GM12875 (cell line): Measurements from ENCODE around the gene CCDC88C.

Source experiments
- H3K4me3 ChIP-seq: one replicate; pipeline ENCODE4 v1.5.1; 2011; ENCODE audit warnings: low read depth, low read length, control low read depth
- CTCF ChIP-seq: IDR thresholded peaks from 2 replicates; pipeline ENCODE4 v1.5.1; 2011; ENCODE audit warnings: low read depth, mild to moderate bottlenecking, control low read depth, inconsistent platforms, low read length, moderate library complexity, borderline replicate concordance; ENCODE audit not compliant: insufficient read depth

Gene CCDC88C

GRCh38 chr14:91306547-91306946, 111.1 kb downstream of the CCDC88C start:
- TF ChIP-seq CTCF: no peak
- H3K4me3 ChIP-seq: no peak overlapping the region

DNA sequence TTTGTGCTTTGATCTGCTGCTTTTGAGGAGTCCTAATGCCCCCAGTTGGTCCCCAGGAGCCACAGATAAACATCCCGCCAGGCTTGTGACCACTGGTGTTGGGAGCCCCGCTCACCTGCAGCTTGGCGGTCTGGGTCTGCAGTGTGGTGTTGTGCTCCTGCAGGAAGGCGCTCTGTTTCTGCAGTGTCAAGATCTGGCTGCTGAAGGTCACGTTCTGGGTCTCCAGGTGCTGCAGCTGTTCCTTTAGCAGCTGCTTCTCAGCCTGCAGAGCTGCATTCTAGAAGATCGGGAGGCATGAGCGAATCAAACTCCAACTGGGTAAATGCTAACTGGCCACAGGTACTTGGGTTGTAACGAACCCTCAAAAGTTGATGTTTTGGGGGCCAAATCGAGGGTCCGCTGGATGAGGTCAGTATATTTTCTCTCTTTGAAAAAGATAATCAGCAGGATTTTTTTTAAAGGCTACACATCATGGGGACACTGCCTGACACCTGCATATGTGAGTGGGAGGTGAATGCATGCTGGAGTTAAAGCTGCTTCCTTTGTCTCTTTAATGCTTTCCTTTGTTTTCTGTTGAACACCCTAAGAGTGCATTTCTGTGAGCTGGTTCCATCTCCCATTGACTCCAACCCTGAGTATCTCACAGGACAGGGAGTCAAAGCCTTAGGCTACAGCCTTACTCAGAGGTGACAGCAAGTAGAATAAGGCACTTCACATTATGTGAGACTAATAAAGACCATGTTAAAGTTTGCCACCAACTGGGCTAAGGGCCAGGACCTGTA, 111.8 kb downstream of the CCDC88C start:
- H3K4me3 ChIP-seq: no peak overlapping the region

GRCh38 chr14:91303924-91304229, 113.7 kb downstream of the CCDC88C start:
- no peak overlapping the region for H3K4me3 ChIP-seq
- no peak for TF ChIP-seq CTCF

More for the DNA sequence above, 111.8 kb downstream of the CCDC88C start:
- no peak for TF ChIP-seq CTCF

DNA sequence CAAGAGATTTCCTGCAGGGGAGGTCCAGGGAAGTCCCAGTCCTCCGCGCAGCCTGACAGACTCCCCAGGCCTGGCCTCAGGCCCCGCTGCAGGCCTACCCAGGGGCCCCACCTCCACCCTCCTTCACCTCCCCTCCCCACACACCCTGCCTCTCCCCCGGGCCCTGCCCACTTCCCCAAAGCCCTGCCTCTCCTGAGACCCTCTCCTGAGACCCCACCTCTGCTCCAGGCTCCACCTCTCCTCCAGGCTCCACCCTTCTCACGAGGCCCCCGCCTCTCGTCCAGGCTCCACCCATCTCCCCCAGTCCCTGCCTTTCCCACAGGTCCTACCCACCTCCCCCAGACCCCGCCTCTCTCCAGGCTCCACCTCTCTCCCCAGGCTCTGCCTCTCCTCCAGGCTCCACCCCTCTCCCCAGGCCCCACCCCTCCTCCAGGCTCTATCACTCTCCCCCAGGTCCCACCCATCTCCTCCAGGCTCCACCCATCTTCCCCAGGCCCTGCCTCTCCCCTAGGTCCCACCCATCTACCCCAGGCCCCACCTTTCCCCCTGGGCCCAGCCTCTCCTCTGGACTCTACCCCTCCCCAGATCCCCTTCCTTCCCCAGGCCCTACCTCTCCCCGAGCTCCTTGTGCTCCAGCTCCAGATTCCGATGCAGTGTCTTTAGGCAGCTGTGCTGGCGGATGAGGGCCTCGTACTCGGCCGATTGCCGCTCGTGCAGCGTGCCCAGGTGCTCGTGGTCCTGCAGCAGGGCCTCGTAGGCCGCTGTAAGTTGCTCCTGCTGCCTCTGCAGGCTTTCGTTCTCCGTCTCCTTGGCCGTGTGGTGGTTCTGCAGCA, 114.3 kb downstream of the CCDC88C start:
- no peak for TF ChIP-seq CTCF
- H3K4me3 ChIP-seq: no peak overlapping the region

- no peak for TF ChIP-seq CTCF
- H3K4me3 ChIP-seq: no peak overlapping the region
Measured at GRCh38 chr14:91302391-91302790, 115.2 kb downstream of the CCDC88C start.

DNA sequence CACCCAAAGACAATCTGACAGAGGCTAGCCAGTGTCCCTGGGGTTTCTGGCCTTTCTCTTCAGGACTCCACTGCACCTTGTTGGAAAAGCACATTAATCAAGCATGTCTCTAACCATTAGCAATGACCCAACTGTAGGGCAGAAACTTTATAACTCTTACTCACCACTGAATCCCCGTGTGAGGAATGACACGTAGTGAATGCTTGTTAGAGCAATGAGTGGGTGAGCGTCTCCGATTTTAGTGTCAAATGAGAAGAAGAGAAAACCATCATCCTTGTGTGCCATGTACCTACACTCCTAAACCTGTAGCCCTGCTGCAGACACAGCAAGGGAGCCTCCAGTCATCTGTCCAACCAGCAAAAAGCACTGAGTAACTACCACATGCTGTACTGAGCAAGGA, 116.7 kb downstream of the CCDC88C start:
- no peak for TF ChIP-seq CTCF
- no peak overlapping the region for H3K4me3 ChIP-seq
